NT2/D1 (cell line): ENCODE measurements around the gene ZNF655.

Source experiments
- YY1 ChIP-seq: IDR thresholded peaks from 2 replicates; pipeline ENCODE4 v1.6.1; 2011; ENCODE audit not compliant: insufficient read length, insufficient read depth
- ZNF274 ChIP-seq: IDR thresholded peaks from 2 replicates; pipeline ENCODE4 v1.6.1; 2011; ENCODE audit warnings: mild to moderate bottlenecking, low read depth, low read length

GRCh38 chr7:99601656-99602310 lies 43.3 kb downstream of the ZNF655 start:
- TF ChIP-seq ZNF274 (no peak), YY1 (no peak)
